ENCODE results near the gene THOC5.

The THOC5 gene

DNA sequence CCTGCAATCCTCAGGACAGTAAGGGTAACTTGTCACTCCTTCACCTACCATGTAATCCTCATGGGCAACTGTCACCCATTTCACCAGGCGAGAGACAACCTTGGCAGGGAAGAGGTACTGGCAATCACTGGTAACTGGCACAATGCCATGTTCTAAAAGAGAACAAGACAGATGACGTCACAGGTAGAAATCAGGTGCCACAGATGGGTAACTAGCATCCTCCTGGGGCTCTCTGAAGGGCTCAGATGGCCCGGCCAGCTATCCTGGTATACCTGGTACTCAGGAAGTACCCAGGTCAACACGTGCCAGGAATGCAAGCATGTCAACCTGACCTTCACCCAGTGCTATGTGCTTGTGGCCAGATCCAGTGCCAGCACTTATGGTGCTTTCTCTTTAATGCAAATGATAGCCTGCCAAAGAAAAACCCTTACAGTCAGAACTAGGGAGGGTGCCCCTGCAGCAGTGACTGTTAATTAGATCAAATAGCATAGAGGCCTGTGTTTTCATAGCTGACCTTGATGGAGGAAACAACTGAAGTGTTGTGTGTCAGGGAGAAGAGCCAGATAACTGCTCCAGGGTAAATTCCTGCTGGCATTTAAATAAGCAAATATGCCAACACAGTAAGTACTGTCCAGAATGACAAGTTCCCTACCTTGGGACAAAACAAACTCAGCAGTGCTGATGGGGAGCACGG lies 36.2 kb downstream of the THOC5 start:
- Histone ChIP-seq H3K27me3 (no peaks in the 10 kb centered on the region), H3K27ac (no peak overlapping the region), H3K9me3 (no peaks in the 10 kb centered on the region), H3K4me1 (ENCODE audit: control insufficient read depth in 1 of 2, insufficient read depth in 1 of 2, low read depth in 1 of 2, low read length in 1 of 2) (no peaks in the 10 kb centered on the region), H3K36me3 (peaks cover 95% of the 10 kb centered on the region), H3K4me3 (ENCODE audit: low read depth in 1 of 2, low read length in 1 of 2) (no peak overlapping the region)
- TF ChIP-seq, protein P1, sequence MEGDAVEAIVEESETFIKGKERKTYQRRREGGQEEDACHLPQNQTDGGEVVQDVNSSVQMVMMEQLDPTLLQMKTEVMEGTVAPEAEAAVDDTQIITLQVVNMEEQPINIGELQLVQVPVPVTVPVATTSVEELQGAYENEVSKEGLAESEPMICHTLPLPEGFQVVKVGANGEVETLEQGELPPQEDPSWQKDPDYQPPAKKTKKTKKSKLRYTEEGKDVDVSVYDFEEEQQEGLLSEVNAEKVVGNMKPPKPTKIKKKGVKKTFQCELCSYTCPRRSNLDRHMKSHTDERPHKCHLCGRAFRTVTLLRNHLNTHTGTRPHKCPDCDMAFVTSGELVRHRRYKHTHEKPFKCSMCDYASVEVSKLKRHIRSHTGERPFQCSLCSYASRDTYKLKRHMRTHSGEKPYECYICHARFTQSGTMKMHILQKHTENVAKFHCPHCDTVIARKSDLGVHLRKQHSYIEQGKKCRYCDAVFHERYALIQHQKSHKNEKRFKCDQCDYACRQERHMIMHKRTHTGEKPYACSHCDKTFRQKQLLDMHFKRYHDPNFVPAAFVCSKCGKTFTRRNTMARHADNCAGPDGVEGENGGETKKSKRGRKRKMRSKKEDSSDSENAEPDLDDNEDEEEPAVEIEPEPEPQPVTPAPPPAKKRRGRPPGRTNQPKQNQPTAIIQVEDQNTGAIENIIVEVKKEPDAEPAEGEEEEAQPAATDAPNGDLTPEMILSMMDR (IDR thresholded peaks at IDR 0.05): no peak

DNA sequence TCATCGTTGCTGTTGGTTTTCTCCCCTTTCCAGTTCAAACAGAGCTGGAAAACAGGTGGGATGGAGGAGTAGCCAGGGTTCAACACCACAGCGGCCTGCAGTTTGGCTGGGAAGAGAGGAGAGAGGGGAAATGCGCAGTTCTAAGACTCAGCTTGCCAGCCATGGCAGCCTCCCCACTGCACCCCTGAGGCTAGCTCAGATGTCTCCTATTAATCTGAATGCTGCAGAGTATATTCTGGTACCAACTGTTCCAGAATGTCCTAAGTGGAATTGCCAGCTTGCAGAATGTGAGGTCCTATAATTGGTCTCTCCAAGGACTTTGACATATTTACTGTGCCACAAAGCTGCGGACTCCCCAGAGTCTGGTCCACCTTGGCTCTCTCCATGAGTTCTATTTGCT lies 41.5 kb downstream of the THOC5 start:
- H3K4me3 ChIP-seq (ENCODE audit: low read depth in 1 of 2, low read length in 1 of 2): no peak overlapping the region
- TF ChIP-seq, protein P1 (IDR thresholded peaks at IDR 0.05): no peak
- no peak overlapping the region for H3K27ac ChIP-seq
- no peaks in the 10 kb centered on the region for H3K4me1 ChIP-seq (ENCODE audit: control insufficient read depth in 1 of 2, insufficient read depth in 1 of 2, low read depth in 1 of 2, low read length in 1 of 2)
- no peaks in the 10 kb centered on the region for H3K27me3 ChIP-seq
- peaks cover 97% of the 10 kb centered on the region for H3K36me3 ChIP-seq
- no peaks in the 10 kb centered on the region for H3K9me3 ChIP-seq

DNA sequence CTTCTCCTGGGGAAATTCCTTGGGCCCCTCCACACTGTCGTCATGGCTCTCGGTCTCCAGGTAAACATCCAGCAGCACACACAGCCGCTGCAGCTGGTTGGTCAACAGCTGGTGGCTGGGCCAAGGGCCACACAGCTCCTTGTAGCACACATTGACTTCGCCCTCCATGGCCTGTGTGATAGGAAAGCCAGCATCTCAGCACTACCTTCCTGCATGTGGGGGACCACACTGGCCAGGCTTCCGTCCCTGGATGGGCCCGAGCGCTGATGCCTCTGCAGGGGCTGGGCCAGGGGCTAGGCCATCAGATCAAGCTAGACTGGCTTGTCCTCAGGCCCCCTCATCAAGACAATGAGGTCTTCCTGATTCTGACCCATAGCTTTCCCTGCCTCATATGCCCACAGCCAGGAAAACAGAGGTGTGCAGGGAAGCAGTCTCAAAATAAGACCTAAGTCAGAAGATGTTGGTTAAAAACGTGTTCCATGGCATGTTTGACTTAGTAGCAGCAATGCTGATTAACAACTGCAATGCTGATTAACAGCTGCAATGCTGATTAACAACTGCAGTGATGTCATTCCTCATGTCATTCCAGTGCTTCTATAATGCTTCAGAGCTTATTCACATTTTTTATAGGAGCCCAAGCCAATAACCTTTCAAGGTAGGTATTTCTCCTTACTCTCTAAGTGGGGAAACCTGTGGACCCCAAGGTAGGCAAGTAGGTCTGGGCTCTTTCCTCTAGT lies 42.3 kb downstream of the THOC5 start:
- no peaks in the 10 kb centered on the region for H3K27me3 ChIP-seq
- TF ChIP-seq, protein P1 (IDR thresholded peaks at IDR 0.05): no peak
- H3K4me3 ChIP-seq (ENCODE audit: low read depth in 1 of 2, low read length in 1 of 2): no peak overlapping the region
- H3K27ac ChIP-seq: no peak overlapping the region
- no peaks in the 10 kb centered on the region for H3K4me1 ChIP-seq (ENCODE audit: control insufficient read depth in 1 of 2, insufficient read depth in 1 of 2, low read depth in 1 of 2, low read length in 1 of 2)
- H3K9me3 ChIP-seq: no peaks in the 10 kb centered on the region
- peaks cover 97% of the 10 kb centered on the region for H3K36me3 ChIP-seq

DNA sequence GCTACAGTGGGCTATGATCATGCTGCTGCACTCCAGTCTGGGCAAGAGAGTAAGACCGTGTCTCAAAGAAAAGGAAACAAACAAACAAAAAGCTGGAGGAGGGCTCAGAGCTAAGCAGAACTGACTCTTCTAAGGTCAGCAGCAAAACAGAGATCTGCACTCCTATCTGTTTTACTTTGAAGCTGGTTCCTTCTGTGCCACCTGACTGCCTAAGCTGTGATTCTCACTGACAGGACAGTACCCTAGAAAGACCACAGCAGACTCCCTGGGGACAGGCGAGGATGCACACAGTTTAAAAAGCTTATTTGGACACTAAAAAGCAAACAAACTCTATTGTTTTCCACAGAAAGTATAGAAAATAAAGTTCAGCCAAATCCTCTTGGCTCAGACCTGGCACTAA lies 43.0 kb downstream of the THOC5 start:
- TF ChIP-seq, protein P1 (IDR thresholded peaks at IDR 0.05): no peak

DNA sequence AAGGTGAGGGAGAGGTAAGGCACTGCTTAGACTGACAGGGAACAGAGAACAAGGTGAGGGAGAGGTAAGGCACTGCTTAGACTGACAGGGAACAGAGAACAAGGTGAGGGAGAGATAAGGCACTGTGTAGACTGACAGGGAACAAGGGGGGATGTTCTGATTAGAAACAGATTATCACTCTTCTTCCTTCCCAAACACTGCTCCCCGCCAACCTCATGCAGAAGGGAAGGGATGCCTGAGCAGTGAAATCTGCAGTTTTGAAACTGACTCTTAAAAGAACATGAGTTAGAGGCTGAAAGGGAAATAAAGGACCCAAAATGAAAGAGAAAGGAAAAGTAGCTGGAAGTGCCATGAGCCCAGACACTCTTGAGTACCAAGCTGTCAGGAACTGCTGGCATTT lies 43.7 kb downstream of the THOC5 start:
- peaks cover 97% of the 10 kb centered on the region for H3K36me3 ChIP-seq
- no peaks in the 10 kb centered on the region for H3K4me1 ChIP-seq (ENCODE audit: control insufficient read depth in 1 of 2, insufficient read depth in 1 of 2, low read depth in 1 of 2, low read length in 1 of 2)
- no peak overlapping the region for H3K4me3 ChIP-seq (ENCODE audit: low read depth in 1 of 2, low read length in 1 of 2)
- H3K9me3 ChIP-seq: no peaks in the 10 kb centered on the region
- H3K27me3 ChIP-seq: no peaks in the 10 kb centered on the region
- TF ChIP-seq, protein P1 (IDR thresholded peaks at IDR 0.05): no peak
- no peak overlapping the region for H3K27ac ChIP-seq

More for the DNA sequence above, 43.0 kb downstream of the THOC5 start:
- Histone ChIP-seq H3K27me3 (no peaks in the 10 kb centered on the region), H3K4me3 (ENCODE audit: low read depth in 1 of 2, low read length in 1 of 2) (no peak overlapping the region), H3K27ac (no peak overlapping the region), H3K36me3 (peaks cover 97% of the 10 kb centered on the region), H3K9me3 (no peaks in the 10 kb centered on the region), H3K4me1 (ENCODE audit: control insufficient read depth in 1 of 2, insufficient read depth in 1 of 2, low read depth in 1 of 2, low read length in 1 of 2) (no peaks in the 10 kb centered on the region)

All from neutrophil (primary cell).